ENCODE measurements around the gene MEF2C.
A peak's percentile ranks its signal among the peaks of the same experiment; 100 is the strongest.

Gene MEF2C

GRCh38 chr5:88883059-88883835 is at the start of gene MEF2C:
MEF2C (minus strand) TSS chr5:88883184; CDS start chr5:88823788, 59,396 bp downstream.
- H3K79me2 ChIP-seq (ENCODE audit: insufficient read depth, low read depth), result 0 out of 2 replicates have a peak, but pooled peaks cover 5% of the 10 kb centered on the region
- peak within 1 kb of the TSS; percentile 43 for H3K4me3 ChIP-seq (IDR thresholded peaks at IDR 0.05; ENCODE audit: insufficient read depth, low read depth, low read length)
- H2AFZ ChIP-seq (ENCODE audit: low read depth), result peak within 1 kb of the TSS; percentile 82
- H3K4me1 ChIP-seq (ENCODE audit: low read depth, poor library complexity, severe bottlenecking), result peaks cover 36% of the 10 kb centered on the region
- TF ChIP-seq CTCF (conservative IDR thresholded peaks at IDR 0.05; ENCODE audit: low read depth, low read length), result no peak
- H4K20me1 ChIP-seq (ENCODE audit: insufficient read depth), result 0 out of 2 replicates have a peak, but pooled peaks cover 3% of the 10 kb centered on the region
- peak within 1 kb of the TSS; percentile 84 for H3K4me2 ChIP-seq
- no peaks in the 10 kb centered on the region for H3K36me3 ChIP-seq (ENCODE audit: insufficient read depth)
- no peaks in the 10 kb centered on the region for H3K27me3 ChIP-seq (ENCODE audit: insufficient read depth, low read depth)
- peak within 1 kb of the TSS; percentile 55 for H3K9ac ChIP-seq
- peak within 1 kb of the TSS; percentile 18 for H3K27ac ChIP-seq

GRCh38 chr5:88932541-88932940 is 49.6 kb upstream of the MEF2C start:
- Histone ChIP-seq H3K79me2 (ENCODE audit: insufficient read depth, low read depth) (no peaks in the 10 kb centered on the region), H3K9ac (no peak overlapping the region), H3K4me3 (IDR thresholded peaks at IDR 0.05; ENCODE audit: insufficient read depth, low read depth, low read length) (no peak overlapping the region), H3K4me1 (ENCODE audit: low read depth, poor library complexity, severe bottlenecking) (no peaks in the 10 kb centered on the region), H3K36me3 (ENCODE audit: insufficient read depth) (no peaks in the 10 kb centered on the region), H4K20me1 (ENCODE audit: insufficient read depth) (no peaks in the 10 kb centered on the region), H3K27ac (no peak overlapping the region), H2AFZ (ENCODE audit: low read depth) (no peak overlapping the region), H3K27me3 (ENCODE audit: insufficient read depth, low read depth) (no peaks in the 10 kb centered on the region), H3K4me2 (no peak overlapping the region)
- no peak for TF ChIP-seq CTCF (conservative IDR thresholded peaks at IDR 0.05; ENCODE audit: low read depth, low read length)

GRCh38 chr5:88930335-88930734 is 47.4 kb upstream of the MEF2C start:
- Histone ChIP-seq H4K20me1 (ENCODE audit: insufficient read depth) (no peaks in the 10 kb centered on the region), H3K4me1 (ENCODE audit: low read depth, poor library complexity, severe bottlenecking) (no peaks in the 10 kb centered on the region), H3K9ac (no peak overlapping the region), H3K27me3 (ENCODE audit: insufficient read depth, low read depth) (no peaks in the 10 kb centered on the region), H3K4me2 (no peak overlapping the region), H3K36me3 (ENCODE audit: insufficient read depth) (no peaks in the 10 kb centered on the region), H2AFZ (ENCODE audit: low read depth) (no peak overlapping the region), H3K27ac (no peak overlapping the region), H3K4me3 (IDR thresholded peaks at IDR 0.05; ENCODE audit: insufficient read depth, low read depth, low read length) (no peak overlapping the region), H3K79me2 (ENCODE audit: insufficient read depth, low read depth) (no peaks in the 10 kb centered on the region)
- TF ChIP-seq CTCF (conservative IDR thresholded peaks at IDR 0.05; ENCODE audit: low read depth, low read length), result no peak

- Histone ChIP-seq H4K20me1 (ENCODE audit: insufficient read depth) (no peaks in the 10 kb centered on the region), H3K36me3 (ENCODE audit: insufficient read depth) (no peaks in the 10 kb centered on the region), H3K4me3 (IDR thresholded peaks at IDR 0.05; ENCODE audit: insufficient read depth, low read depth, low read length) (no peak overlapping the region), H3K4me2 (no peak overlapping the region), H3K4me1 (ENCODE audit: low read depth, poor library complexity, severe bottlenecking) (no peaks in the 10 kb centered on the region), H3K27ac (no peak overlapping the region), H3K27me3 (ENCODE audit: insufficient read depth, low read depth) (no peaks in the 10 kb centered on the region), H2AFZ (ENCODE audit: low read depth) (no peak overlapping the region), H3K79me2 (ENCODE audit: insufficient read depth, low read depth) (no peaks in the 10 kb centered on the region), H3K9ac (no peak overlapping the region)
- TF ChIP-seq CTCF (conservative IDR thresholded peaks at IDR 0.05; ENCODE audit: low read depth, low read length), result no peak
These were observed 46.4 kb upstream of the MEF2C start for GRCh38 chr5:88929385-88929784.

Data from KMS-11 (cell line).